ENCODE data around the gene CADM4. TPM values are rescaled to one million over a fixed set of nuclear protein-coding genes. Genes with fewer than 3 reads are reported as not detected.

The CADM4 gene
- total RNA-seq, result under 1 TPM; 0.35 to 0.97 (median 0.51) TPM
- polyA plus RNA-seq, result 1 to 10 TPM in 1 of 2 donors, under 1 TPM in 1; 0.34 to 2.0 TPM
- not detected for total RNA-seq

GRCh38 chr19:43639519-43640423 lies at the start of gene CADM4:
TSS of gene CADM4 (minus strand) at chr19:43639850. CDS start at chr19:43639790, 60 bp downstream.
- Mint-ChIP-seq H3K36me3 (no peaks in the 10 kb centered on the region), H3K27me3 (peaks cover 13 to 52% (median 30%) of the 10 kb centered on the region in 5 donors), H3K27ac (peak within 1 kb of the TSS in 8 of 9 donors; percentile 2 to 92 (median 48)), H3K9me3 (no peaks in the 10 kb centered on the region), H3K4me3 (peak within 1 kb of the TSS; percentile 76 to 93 (median 84)), H3K4me1 (peaks cover 12 to 28% (median 15%) of the 10 kb centered on the region in 7 donors)
- Histone ChIP-seq H3K27me3 (ENCODE audit: control insufficient read depth in 2 of 2, insufficient read depth in 2 of 2, low read length in 2 of 2) (peaks cover 4 to 8% of the 10 kb centered on the region in 2 donors), H3K4me3 (ENCODE audit: low read length) (peak within 1 kb of the TSS; percentile 61), H3K9me3 (ENCODE audit: control insufficient read depth in 2 of 3, low read length in 3 of 3) (no peaks in the 10 kb centered on the region), H3K4me1 (ENCODE audit: control insufficient read depth in 2 of 2, insufficient read depth in 2 of 2, low read length in 2 of 2) (peaks cover 0 to 6% of the 10 kb centered on the region in 2 donors), H3K27ac (ENCODE audit: low read depth, low read length) (peak within 1 kb of the TSS; percentile 49), H3K36me3 (ENCODE audit: control insufficient read depth in 2 of 3, insufficient read depth in 3 of 3, low read length in 3 of 3) (no peaks in the 10 kb centered on the region)
- peak; percentile 91 for ATAC-seq
- peak; percentile 42 to 70 (median 57) for DNase-seq
- ChIA-PET POLR2A (no interaction called here), CTCF (no interaction called here)
- intact Hi-C loops (cut with micrococcal nuclease), result loop anchor here in 1 of 2 donors (1.0 kb wide), 2 partner anchors 20 to 29 kb away; partner anchors contain the start of gene ZNF428

- no peaks in the 10 kb centered on the region for H3K27me3 ChIP-seq (ENCODE audit: control insufficient read depth in 2 of 2, insufficient read depth in 2 of 2, low read length in 2 of 2)
- H3K4me3 ChIP-seq (ENCODE audit: low read length), result no peak overlapping the region
- Mint-ChIP-seq H3K4me3 (no peak overlapping the region), H3K27ac (no peak overlapping the region), H3K27me3 (peaks cover 0 to 4% (median 0%) of the 10 kb centered on the region in 5 donors), H3K9me3 (peaks cover 0 to 31% (median 17%) of the 10 kb centered on the region in 11 donors), H3K36me3 (peaks cover 0 to 6% (median 3%) of the 10 kb centered on the region in 5 donors), H3K4me1 (no peaks in the 10 kb centered on the region)
- peaks cover 0 to 21% (median 7%) of the 10 kb centered on the region in 3 experiments for H3K9me3 ChIP-seq (ENCODE audit: control insufficient read depth in 2 of 3, low read length in 3 of 3)
- no peak for ATAC-seq
- no peaks in the 10 kb centered on the region for H3K36me3 ChIP-seq (ENCODE audit: control insufficient read depth in 2 of 3, insufficient read depth in 3 of 3, low read length in 3 of 3)
- intact Hi-C loops (cut with micrococcal nuclease), result no loop called here
- H3K27ac ChIP-seq (ENCODE audit: low read depth, low read length), result no peak overlapping the region
- H3K4me1 ChIP-seq (ENCODE audit: control insufficient read depth in 2 of 2, insufficient read depth in 2 of 2, low read length in 2 of 2), result no peaks in the 10 kb centered on the region
- DNase-seq, result no peak
- ChIA-PET CTCF (no interaction called here), POLR2A (no interaction called here)
Measured at GRCh38 chr19:43688059-43688701, 48.5 kb upstream of the CADM4 start.

GRCh38 chr19:43687660-43687997 lies 48.0 kb upstream of the CADM4 start:
- Mint-ChIP-seq H3K27ac (no peak overlapping the region), H3K4me3 (no peak overlapping the region), H3K4me1 (no peaks in the 10 kb centered on the region), H3K9me3 (peaks cover 0 to 26% (median 16%) of the 10 kb centered on the region in 11 donors), H3K36me3 (peaks cover 0 to 6% (median 3%) of the 10 kb centered on the region in 5 donors), H3K27me3 (peaks cover 0 to 4% (median 0%) of the 10 kb centered on the region in 5 donors)
- no peaks in the 10 kb centered on the region for H3K27me3 ChIP-seq (ENCODE audit: control insufficient read depth in 2 of 2, insufficient read depth in 2 of 2, low read length in 2 of 2)
- H3K36me3 ChIP-seq (ENCODE audit: control insufficient read depth in 2 of 3, insufficient read depth in 3 of 3, low read length in 3 of 3), result no peaks in the 10 kb centered on the region
- no peak overlapping the region for H3K27ac ChIP-seq (ENCODE audit: low read depth, low read length)
- POLR2A ChIA-PET, result no interaction called here
- ATAC-seq, result no peak
- no peak for DNase-seq
- H3K9me3 ChIP-seq (ENCODE audit: control insufficient read depth in 2 of 3, low read length in 3 of 3), result peaks cover 0 to 21% (median 7%) of the 10 kb centered on the region in 3 experiments
- intact Hi-C loops (cut with micrococcal nuclease), result no loop called here
- CTCF ChIA-PET, result no interaction called here
- no peaks in the 10 kb centered on the region for H3K4me1 ChIP-seq (ENCODE audit: control insufficient read depth in 2 of 2, insufficient read depth in 2 of 2, low read length in 2 of 2)
- no peak overlapping the region for H3K4me3 ChIP-seq (ENCODE audit: low read length)

GRCh38 chr19:43684326-43684725 lies 44.7 kb upstream of the CADM4 start:
- Mint-ChIP-seq H3K36me3 (no peaks in the 10 kb centered on the region), H3K4me1 (no peaks in the 10 kb centered on the region), H3K27me3 (no peaks in the 10 kb centered on the region), H3K4me3 (no peak overlapping the region), H3K27ac (no peak overlapping the region), H3K9me3 (peaks cover 0 to 2% (median 0%) of the 10 kb centered on the region in 11 donors)
- H3K9me3 ChIP-seq (ENCODE audit: control insufficient read depth in 2 of 3, low read length in 3 of 3), result no peaks in the 10 kb centered on the region
- DNase-seq, result no peak
- H3K4me1 ChIP-seq (ENCODE audit: control insufficient read depth in 2 of 2, insufficient read depth in 2 of 2, low read length in 2 of 2), result no peaks in the 10 kb centered on the region
- no peak overlapping the region for H3K4me3 ChIP-seq (ENCODE audit: low read length)
- no peaks in the 10 kb centered on the region for H3K27me3 ChIP-seq (ENCODE audit: control insufficient read depth in 2 of 2, insufficient read depth in 2 of 2, low read length in 2 of 2)
- H3K36me3 ChIP-seq (ENCODE audit: control insufficient read depth in 2 of 3, insufficient read depth in 3 of 3, low read length in 3 of 3), result no peaks in the 10 kb centered on the region
- CTCF ChIA-PET, result no interaction called here
- POLR2A ChIA-PET, result no interaction called here
- ATAC-seq, result no peak
- no peak overlapping the region for H3K27ac ChIP-seq (ENCODE audit: low read depth, low read length)
- intact Hi-C loops (cut with micrococcal nuclease), result no loop called here

- Mint-ChIP-seq H3K4me1 (no peaks in the 10 kb centered on the region), H3K27ac (no peak overlapping the region), H3K36me3 (no peaks in the 10 kb centered on the region), H3K4me3 (no peak overlapping the region), H3K27me3 (no peaks in the 10 kb centered on the region), H3K9me3 (peaks cover 0 to 2% (median 0%) of the 10 kb centered on the region in 11 donors)
- Histone ChIP-seq H3K4me3 (ENCODE audit: low read length) (no peak overlapping the region), H3K27me3 (ENCODE audit: control insufficient read depth in 2 of 2, insufficient read depth in 2 of 2, low read length in 2 of 2) (no peaks in the 10 kb centered on the region), H3K27ac (ENCODE audit: low read depth, low read length) (no peak overlapping the region), H3K36me3 (ENCODE audit: control insufficient read depth in 2 of 3, insufficient read depth in 3 of 3, low read length in 3 of 3) (no peaks in the 10 kb centered on the region), H3K4me1 (ENCODE audit: control insufficient read depth in 2 of 2, insufficient read depth in 2 of 2, low read length in 2 of 2) (no peaks in the 10 kb centered on the region), H3K9me3 (ENCODE audit: control insufficient read depth in 2 of 3, low read length in 3 of 3) (no peaks in the 10 kb centered on the region)
- ATAC-seq, result no peak
- intact Hi-C loops (cut with micrococcal nuclease), result no loop called here
- no peak for DNase-seq
- POLR2A ChIA-PET, result no interaction called here
- CTCF ChIA-PET, result no interaction called here
Measured at GRCh38 chr19:43683905-43684304, 44.3 kb upstream of the CADM4 start.

GRCh38 chr19:43682824-43683661 lies 43.4 kb upstream of the CADM4 start:
- no peaks in the 10 kb centered on the region for H3K9me3 ChIP-seq (ENCODE audit: control insufficient read depth in 2 of 3, low read length in 3 of 3)
- Mint-ChIP-seq H3K4me3 (no peak overlapping the region), H3K36me3 (no peaks in the 10 kb centered on the region), H3K9me3 (peaks cover 0 to 2% (median 0%) of the 10 kb centered on the region in 11 donors), H3K27me3 (no peaks in the 10 kb centered on the region), H3K27ac (no peak overlapping the region), H3K4me1 (no peaks in the 10 kb centered on the region)
- no peaks in the 10 kb centered on the region for H3K4me1 ChIP-seq (ENCODE audit: control insufficient read depth in 2 of 2, insufficient read depth in 2 of 2, low read length in 2 of 2)
- no peaks in the 10 kb centered on the region for H3K36me3 ChIP-seq (ENCODE audit: control insufficient read depth in 2 of 3, insufficient read depth in 3 of 3, low read length in 3 of 3)
- H3K27ac ChIP-seq (ENCODE audit: low read depth, low read length), result no peak overlapping the region
- peak; percentile 24 for ATAC-seq
- POLR2A ChIA-PET, result no interaction called here
- H3K27me3 ChIP-seq (ENCODE audit: control insufficient read depth in 2 of 2, insufficient read depth in 2 of 2, low read length in 2 of 2), result no peaks in the 10 kb centered on the region
- H3K4me3 ChIP-seq (ENCODE audit: low read length), result no peak overlapping the region
- intact Hi-C loops (cut with micrococcal nuclease), result no loop called here
- CTCF ChIA-PET, result no interaction called here
- no peak for DNase-seq

Measured in naive thymus-derived CD4-positive, alpha-beta T cell (primary cell).